ENCODE data around the gene LYPD8.
"Not testable (repeated sequence)": the region's sequence is repeated elsewhere in the genome, so short reads cannot be mapped to it uniquely, and the experiment has no call there.

Gene LYPD8, protein sequence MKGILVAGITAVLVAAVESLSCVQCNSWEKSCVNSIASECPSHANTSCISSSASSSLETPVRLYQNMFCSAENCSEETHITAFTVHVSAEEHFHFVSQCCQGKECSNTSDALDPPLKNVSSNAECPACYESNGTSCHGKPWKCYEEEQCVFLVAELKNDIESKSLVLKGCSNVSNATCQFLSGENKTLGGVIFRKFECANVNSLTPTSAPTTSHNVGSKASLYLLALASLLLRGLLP

DNA sequence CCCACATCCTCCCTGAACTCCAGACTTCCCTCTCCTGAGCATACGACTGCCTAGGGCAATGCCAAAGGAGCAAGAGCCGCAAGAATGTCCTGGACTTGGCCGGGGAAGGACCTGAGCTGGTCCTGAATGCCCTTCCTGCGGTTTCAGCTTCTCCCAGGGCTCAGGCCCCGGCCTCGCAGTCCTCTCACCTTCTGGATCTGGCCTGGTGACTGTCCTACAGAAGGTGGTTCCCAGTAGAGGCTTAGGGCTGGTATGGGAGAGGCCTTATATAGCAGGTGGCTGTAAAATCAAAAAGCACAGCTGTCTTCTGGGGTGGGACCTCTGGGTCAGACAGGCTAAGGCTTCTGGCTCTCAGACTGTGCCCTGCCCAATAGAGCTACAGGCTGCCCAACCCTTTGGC is at the start of gene LYPD8:
LYPD8 (minus strand) TSS at position 243 of the 400 bp plus-strand sequence. CDS start 4,678 bp downstream, outside the sequence.
- DNase-seq = no peak

DNA sequence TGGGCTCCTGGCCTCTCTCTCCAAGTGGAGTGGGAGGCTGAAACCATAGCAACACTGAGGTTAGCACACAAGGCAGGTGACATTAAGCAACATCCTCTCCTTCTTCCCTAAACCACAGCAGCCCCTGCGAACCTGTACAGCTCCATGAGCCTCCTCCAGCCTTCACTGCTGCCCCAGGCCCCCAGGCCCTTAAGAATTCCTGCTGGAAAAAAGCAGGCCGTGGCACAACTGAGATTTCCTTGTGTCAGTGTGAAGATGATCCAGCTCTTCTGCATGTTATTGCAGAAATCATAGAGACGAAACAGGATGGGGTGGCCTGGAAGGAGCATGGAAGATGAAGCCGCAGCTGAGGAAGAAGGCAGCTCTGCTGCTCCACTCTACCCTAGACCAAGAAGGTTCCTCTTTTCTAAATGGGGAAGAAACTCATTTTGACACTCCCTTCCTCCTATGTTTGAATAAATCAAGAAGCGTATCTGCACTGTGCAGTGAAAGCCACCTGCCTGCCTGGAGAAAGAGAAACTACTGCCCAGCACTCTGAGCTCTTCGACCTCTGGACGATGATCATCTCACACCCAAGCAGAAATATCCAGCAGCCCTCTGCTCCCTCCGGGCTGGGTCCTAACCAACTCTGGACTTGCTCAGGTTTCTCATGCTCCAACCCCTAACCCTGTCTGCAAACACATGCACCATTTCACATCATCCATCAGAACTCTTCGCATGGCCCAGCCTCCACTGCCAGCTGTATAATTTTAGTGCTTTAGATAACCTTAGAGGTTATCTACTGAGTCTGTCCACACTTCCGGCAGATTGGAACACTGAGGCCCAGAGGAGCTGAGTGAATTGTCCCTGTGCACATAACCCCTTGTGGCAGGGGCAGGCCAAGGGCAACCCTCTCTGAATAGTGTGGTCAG is 49.5 kb upstream of the LYPD8 start:
- no peak for DNase-seq

DNA sequence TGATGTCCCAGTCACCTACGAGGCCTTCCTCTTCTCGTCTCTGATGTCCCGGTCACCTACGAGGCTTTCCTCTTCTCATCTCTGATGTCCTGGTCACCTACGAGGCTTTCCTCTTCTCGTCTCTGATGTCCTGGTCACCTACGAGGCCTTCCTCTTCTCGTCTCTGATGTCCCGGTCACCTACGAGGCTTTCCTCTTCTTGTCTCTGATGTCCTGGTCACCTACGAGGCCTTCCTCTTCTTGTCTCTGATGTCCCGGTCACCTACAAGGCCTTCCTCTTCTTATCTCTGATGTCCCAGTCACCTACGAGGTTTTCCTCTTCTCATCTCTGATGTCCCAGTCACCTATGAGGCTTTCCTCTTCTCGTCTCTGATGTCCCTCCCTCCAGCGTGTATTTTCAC is 47.9 kb upstream of the LYPD8 start:
- not testable (repeated sequence) for DNase-seq

DNA sequence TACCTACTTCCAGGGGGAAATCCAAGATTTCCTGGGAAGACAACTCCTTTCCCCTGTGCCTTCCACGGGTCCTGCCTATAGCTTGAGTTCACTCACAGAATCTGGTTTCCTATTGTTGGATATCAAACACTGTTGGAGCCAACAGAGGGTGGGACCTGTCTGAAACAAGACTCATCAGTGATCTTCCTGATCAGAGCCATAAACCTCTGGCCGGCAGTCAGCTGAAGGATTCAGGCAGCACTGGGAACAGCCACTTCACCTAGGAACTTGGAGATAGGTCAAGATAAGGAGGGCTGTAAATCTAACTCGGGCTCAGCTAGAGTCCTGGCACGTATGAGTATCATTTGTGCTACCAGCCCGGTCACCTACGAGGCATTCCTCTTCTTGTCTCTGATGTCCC is 46.9 kb upstream of the LYPD8 start:
- DNase-seq = no peak

DNA sequence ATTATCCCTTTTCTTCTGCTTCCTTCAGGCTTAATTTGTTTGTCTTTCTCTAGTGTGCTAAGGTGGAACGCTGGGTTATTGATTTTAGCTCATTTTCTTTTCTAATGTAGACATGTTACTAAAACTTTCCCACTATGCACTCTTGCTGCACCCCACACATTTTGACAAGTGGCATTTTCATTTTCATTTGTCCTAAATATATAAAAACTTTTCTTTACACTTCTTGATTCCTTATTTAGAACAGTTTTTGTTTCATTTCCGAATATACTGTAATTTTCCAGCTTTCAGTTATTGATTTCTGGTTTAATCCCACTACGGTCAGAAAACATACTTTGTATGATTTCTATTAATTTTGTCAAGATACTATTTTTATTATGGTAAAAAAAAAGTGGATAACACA is 44.9 kb upstream of the LYPD8 start:
- DNase-seq = no peak

DNA sequence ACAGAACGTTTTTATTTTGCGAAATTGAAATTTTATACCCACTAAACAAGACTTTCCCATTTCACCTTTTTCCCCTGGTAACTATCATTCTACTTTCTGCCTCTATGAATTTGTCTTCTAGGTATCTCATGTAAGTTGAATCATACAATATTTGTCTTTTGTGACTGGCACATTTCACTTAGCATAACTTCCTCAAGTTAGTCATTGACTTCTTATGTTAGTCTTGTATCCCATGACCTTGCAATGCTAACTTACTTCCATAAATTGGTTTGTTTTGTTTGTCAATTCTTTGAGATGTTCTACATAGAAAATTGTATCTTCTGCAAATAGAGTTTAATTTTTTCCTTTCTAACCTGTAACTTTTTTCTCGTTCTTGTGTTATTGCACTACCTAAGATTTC is 43.2 kb upstream of the LYPD8 start:
- DNase-seq = no peak

DNA sequence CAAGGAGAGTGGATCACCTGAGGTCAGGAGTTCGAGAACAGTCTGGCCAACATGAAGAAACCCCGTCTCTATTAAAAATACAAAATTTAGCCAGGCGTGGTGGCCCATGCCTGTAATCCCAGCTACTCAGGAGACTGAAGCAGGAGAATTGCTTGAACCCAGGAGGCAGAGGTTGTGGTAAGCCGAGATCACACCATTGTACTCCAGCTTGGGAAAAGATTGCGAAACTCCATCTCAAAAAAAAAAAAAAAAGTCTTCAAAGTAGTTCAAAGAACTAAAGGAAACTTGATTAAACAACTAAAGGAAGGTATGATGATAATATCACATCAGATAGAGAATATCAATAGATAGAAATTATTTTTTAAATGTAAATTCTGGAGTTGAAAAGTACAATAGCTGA is 39.1 kb upstream of the LYPD8 start:
- not testable (repeated sequence) for DNase-seq

DNA sequence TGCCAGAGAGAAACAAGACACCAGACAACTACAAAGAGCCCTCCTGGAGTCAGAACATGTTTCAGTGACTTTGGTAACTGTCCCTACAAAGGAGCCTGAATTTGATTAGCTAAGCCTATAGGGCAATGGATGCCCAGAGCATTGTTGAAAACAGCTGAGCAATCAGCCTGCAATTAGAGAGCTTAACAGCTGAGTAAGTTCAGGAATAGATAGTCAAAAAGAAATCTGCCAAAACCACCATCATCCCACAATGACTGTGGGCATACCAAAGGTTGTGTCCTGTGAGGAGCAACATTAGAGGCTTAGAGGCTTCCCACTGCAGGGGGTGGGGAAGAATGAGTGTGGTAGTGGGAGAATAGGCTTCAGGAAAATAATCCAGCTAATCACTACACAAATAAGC is 38.0 kb upstream of the LYPD8 start:
- DNase-seq = no peak

DNA sequence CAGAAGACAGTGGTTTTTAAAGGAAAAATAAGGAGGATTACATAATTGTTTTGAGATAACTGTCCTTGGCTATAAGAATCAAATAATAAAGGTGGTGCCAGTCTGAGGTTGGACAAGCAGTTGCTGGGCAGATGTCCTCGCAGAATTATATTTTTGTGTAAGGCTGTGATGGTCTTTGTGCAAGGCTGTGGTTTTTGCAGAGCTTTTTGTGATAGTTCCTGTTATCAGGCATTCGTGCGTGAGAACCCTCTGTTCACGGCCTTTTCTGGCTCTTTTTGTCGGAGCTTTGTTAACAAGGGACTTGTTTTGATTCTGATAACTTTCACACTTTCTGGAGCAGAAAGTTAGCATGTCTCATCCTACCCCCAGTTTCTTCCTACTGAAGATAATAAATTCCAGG is 36.8 kb upstream of the LYPD8 start:
- no peak for DNase-seq

DNA sequence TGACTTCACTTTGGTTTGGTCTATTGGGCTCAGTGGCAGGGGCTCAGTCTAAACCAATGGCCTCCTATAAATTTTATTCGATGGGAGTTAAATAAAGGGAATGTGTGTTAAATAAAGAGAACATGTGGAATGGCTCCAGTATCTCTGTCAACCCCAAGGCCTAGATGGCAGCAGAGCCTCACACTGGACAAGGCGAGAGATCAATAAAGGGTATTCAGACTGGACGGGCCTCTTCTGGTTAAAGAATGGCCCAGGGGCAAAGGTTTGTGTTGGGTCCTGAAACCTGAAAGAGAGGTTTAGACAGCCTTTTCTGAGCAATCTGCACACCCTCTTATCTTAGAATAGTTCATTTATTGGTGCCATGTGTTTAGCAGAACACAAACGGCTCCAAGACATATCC is 35.5 kb upstream of the LYPD8 start:
- DNase-seq = no peak

DNA sequence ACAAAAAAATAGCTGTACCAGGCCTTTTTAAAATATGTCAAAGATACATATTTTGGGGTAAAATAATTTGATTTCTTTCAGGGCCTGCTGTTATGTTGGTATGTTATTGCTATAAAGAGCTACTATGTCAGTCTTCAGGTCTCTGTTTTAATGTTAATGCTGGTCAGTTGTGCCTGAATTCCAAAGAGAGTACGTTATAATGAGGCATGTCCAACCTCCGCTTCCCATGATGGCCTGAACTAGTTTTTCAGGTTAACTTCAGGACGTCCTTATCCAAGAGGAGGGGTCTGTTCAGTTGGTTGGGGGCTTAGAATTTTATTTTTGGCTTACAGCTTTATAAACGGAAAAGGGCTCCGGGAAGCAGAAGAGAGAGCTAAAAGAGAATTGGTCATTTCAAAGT is 34.9 kb upstream of the LYPD8 start:
- DNase-seq = no peak

DNA sequence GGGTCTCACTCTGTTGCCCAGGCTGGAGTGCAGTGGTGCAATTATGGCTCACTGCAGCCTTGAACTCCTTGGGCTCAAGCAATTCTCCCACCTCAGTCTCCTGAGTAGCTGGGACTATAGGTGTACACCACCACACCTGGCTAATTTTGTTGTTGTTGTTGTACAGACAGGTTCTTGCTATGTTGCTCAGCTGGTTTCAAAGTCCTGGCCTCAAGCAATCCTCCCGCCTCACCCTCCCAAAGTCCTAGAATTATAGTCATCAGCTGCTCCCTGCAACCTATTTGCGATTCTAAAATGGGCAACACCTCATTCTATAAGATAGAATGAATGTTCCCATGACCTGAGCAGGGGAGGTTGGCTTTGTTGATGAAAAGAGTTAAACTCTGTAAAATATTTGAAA is 33.8 kb upstream of the LYPD8 start:
- not testable (repeated sequence) for DNase-seq

DNA sequence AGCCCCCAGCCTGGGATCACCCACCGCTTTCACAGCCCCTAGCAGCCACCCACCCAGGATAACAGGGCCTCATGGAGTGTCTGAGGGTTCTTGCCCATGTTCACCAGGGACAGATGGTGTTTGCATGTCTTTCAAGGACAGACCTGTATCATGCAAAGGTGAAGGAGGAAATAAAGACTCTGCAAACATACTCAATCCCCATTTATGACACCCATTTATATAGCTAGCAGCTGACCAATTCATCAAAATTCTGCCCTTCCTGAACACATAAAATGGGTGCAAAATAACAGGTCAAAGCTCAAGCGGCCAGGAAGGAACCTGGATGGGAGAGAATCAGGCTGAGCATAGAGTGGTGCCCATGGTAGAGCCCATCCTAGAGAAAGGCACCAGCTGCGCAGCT is 32.8 kb upstream of the LYPD8 start:
- DNase-seq = no peak

DNA sequence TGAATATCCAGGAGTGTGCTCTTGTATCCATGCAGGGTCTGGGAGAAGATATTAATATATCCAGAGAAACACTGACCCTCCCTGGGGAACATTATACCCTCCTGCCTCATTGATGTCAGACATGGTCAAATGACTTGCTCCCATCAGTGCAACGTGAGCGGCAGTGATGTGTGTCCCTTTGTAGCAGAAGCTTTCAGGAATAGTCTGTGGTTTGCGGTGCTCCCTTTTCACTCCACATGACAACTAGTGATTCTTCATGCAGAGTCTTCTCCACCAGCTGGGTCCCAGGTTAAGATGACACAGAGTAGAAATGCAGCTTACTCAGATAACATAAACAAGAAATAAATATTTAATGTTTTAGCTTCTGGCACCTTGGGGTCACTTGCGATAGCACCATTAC is 31.9 kb upstream of the LYPD8 start:
- no peak for DNase-seq

DNA sequence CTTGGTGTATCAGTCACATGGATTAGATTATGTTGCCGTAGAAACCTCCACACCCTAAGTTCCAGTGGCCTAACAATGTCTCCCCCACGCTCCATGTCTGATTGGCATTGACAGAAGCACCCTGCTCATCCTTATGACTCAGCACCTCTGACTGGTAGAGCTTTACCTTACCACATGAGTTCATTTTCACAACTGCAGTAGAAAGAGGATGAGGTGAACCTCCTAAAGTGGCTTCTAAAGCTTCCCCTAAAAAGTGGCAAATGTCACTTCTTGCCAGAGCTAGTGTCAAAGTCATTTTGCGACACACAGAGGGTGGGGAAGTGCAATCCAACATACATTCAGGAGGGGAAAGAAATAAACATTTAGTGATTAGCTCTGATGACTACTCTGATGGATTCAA is 30.6 kb upstream of the LYPD8 start:
- no peak for DNase-seq

DNA sequence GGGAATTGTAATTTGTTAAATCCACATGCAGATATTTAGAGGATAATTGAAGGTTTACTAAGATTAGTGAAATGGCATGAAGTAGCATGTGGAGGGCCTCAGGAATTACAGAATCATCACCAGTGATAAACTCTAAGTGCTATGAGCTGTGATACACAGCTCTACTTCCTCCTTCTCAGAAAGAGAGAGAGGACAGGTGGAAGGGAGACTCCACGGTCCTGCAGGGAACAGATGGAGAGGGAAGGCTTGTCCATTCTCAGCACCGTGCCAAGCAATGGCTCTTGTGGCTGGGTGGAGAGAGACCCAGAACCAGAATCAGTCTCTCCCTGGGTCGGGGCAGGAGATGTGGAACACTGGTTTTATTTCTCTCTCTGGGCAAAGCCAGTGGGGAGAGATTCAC is 27.8 kb upstream of the LYPD8 start:
- no peak for DNase-seq

DNA sequence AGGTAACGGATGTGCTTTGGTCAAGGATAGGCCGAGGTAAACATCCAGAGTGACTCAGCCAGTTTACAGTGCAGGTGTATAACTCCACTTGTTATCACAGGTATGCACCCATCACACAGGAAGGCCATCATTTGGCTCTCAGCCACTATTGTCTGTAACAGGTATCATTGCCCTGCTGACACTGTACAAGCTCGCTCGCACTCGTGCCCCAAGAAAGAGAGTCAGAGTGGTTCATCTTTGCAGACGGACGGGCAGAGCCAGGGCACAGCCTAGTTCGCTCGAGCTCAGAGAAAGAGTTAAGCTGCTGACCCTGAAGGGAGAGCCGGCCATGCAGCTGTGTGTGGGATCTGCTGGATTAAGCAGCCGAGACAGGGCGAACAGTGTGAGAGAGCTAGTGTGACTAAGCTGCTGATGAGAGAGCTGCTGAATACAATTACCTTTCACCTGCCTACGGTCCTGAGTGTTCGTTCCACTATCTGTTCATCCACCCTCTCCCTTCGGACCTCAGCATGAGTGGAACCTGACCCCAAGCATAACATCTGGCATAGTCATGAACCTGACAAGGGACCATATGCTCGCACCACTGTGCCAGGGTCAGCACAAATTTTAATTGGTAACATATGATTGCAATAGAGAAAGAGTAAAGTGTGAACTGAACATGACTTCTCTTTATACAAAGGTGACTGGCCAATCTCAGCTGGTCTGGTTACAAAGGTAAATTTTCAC is 27.0 kb upstream of the LYPD8 start:
- no peak for DNase-seq

DNA sequence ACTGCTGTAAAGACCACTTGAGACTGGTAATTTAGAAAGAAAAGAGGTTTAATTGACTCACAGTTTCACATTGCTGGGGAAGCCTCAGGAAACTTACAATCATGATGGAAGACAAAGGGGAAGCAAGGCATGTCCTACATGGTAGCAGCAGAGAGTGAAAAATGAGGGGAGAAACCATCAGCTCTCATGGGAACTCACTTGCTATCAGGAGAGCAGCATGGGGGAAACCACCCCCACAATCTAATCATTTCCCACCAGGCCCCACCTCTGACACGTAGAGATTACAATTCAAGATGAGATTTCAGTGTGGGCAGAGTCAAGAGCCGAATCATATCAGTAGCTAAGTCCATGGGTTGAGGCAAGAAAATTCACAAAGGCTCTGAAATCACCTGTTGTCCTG is 23.8 kb upstream of the LYPD8 start:
- no peak for DNase-seq

DNA sequence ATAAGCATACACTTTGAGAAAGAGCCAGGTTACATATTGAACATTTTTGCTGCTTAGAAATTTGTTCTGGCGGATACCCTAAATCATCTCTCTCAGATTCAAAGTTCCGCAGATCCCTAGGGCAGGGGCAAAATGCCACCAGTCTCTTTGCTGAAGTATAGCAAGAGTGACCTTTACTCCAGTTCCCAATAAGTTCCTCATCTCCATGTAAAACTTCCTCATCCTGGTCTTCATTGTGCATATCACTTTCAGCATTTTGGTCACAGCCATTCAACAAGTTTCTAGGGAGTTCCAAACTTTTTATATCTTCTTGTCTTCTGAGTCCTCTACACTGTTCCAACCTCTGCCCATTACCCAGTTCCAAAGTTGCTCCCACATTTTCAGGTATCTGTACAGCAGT is 23.3 kb upstream of the LYPD8 start:
- DNase-seq = no peak

DNA sequence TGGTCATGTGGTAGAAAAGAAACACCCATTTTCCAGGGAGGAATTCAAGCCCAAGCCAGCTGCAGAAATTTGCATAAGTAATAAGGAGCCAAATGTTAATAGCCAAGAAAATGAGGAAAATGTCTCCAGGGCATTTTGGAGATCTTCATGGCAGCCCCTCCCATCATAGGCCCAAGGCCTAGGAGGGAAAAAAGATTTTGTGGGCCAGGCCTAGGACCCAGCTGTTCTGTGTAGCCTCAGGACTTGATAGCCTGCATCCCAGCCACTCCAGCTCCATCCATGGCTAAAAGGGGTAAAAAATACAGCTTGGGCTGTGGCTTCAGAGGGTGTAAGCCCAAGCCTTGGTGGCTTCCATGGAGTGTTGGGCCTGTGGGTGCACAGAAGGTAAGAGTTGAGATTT is 21.4 kb upstream of the LYPD8 start:
- no peak for DNase-seq

DNA sequence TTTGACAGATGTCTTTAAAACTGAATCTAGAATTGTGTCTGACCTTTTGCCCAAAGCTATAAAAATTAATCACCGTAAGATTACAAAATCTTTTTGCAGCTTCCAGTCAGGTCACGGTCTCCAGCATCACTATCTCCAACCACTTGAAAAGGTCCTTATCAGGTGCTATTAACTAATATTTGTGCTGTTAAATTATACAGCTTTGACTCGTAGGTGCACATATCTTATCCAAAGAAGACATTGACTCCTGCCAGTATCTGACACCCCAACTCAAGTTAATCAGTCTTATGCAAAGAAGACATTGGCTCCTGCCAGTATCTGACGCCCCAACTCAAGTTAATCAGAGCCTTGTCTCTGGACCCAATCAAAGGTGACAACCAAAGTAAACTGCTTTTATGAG is 19.9 kb upstream of the LYPD8 start:
- DNase-seq = no peak

DNA sequence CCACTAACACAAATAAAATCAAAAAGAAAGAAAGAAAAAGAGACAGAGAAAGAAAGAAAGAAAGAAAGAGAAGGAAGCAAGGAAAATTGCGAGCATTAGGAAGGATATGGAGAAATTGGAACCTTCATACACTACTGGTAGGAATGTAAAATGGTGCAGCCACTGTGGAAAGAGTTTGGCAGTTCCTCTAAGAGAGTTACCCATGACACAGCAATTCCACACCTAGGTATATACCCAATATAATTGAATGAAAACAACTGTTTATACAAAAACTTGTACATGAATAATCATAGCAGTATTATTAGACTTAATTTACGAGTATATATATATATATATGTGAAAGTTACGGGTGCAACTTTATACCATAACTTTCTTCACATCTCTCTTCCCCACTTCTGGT is 4.1 kb upstream of the LYPD8 start:
- no peak for DNase-seq

DNA sequence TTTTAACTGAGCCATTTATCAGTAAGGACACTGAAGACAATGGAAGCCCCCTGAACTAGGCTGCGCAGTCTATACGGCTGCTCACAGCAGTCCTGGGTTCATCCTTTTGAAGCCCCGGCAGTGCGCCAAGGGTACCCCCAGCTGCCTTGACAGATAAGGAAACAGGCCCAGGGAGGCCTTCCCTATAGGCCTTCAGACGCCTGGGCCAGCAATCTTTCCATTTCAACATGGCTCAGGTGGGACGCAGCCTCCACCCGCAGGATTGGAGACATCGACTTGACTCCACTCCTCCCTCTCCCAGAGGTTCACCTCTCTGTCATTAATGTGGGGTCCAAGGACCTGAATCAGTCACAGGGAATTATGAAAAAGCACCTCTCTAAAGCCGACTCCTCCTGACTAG is 2.8 kb upstream of the LYPD8 start:
- DNase-seq = no peak

DNA sequence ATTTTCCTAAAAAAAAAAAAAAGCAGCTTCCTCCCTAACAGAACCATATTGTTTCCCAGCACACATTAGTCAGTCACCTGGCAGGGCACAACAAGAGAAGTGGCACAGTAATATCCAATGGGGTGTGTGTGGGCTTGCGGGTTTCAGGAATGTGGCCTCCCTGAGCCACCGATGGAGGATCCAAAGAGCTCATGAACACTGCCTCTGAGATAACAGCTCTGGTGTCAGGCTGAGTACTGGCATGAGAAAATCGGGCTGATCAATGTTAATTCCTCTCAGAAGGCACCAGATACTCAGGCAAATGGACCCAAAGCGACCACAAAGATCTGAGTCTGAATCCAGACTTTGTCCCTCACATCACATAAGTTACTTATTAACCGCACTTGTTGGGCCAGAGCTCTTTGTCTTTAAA is 2.2 kb upstream of the LYPD8 start:
- DNase-seq = no peak

Data from activated CD8-positive, alpha-beta memory T cell treated with anti-CD3 and anti-CD28 coated beads for 24 hours (primary cell).